Measurements from ENCODE around the gene RGS12.

Gene RGS12

GRCh38 chr4:3340038-3340699 is 47.3 kb downstream of the RGS12 start:
- H3K4me3 ChIP-seq, result no peak overlapping the region
- H3K27ac ChIP-seq, result no peak overlapping the region
- no peak for DNase-seq (ENCODE audit: low spot score)
- TF ChIP-seq, protein P1, sequence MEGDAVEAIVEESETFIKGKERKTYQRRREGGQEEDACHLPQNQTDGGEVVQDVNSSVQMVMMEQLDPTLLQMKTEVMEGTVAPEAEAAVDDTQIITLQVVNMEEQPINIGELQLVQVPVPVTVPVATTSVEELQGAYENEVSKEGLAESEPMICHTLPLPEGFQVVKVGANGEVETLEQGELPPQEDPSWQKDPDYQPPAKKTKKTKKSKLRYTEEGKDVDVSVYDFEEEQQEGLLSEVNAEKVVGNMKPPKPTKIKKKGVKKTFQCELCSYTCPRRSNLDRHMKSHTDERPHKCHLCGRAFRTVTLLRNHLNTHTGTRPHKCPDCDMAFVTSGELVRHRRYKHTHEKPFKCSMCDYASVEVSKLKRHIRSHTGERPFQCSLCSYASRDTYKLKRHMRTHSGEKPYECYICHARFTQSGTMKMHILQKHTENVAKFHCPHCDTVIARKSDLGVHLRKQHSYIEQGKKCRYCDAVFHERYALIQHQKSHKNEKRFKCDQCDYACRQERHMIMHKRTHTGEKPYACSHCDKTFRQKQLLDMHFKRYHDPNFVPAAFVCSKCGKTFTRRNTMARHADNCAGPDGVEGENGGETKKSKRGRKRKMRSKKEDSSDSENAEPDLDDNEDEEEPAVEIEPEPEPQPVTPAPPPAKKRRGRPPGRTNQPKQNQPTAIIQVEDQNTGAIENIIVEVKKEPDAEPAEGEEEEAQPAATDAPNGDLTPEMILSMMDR (IDR thresholded peaks at IDR 0.05), result no peak

DNA sequence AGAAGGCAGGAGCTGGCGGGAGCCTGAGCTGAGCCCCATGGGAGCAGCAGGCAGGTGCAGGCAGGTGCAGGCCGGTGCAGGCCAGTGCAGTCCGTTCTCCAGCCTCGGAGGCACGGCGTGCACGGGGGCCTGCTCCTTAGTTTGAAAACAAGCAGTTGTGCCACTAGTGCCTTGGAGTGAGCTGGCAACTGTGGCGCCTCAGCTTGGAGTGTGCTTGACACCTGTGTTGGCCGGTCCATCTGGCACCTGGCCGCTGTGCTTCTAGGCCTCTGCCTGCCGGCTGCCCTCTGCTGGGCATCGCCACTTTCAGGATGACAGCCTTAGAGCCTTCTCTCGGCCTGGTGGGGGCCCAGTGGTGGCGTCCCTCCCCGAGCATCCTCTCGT is 47.9 kb downstream of the RGS12 start:
- TF ChIP-seq, protein P1 (IDR thresholded peaks at IDR 0.05), result no peak
- Histone ChIP-seq H3K4me3 (no peak overlapping the region), H3K27ac (no peak overlapping the region)
- no peak for DNase-seq (ENCODE audit: low spot score)

DNA sequence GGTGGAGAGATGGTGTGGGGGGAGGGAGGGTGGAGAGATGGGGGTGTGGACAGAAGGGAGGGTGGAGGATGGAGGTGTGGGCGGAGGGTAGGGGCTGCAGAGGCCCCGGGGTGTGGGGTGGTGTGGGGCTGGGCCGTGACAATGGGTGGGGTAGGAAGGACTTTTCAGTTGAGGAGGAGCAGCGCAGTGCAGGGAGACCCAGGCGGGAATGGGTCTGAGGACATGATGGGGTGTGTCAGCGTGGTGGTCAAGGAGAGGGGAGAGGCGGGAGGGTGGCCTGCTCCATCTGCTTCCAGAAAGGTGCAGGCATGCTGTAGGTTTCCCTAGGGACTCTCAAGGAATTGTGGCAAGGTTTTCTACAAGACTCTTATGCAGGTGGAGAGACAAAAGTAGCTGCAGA is 48.9 kb downstream of the RGS12 start:
- no peak for DNase-seq (ENCODE audit: low spot score)
- no peak overlapping the region for H3K27ac ChIP-seq
- H3K4me3 ChIP-seq, result no peak overlapping the region
- TF ChIP-seq, protein P1 (IDR thresholded peaks at IDR 0.05), result no peak

GRCh38 chr4:3342182-3342854 is 49.5 kb downstream of the RGS12 start:
- no peak overlapping the region for H3K4me3 ChIP-seq
- no peak overlapping the region for H3K27ac ChIP-seq
- DNase-seq (ENCODE audit: low spot score), result no peak
- TF ChIP-seq, protein P1 (IDR thresholded peaks at IDR 0.05), result no peak
